HG03460 (cell line): ENCODE measurements around the gene KANSL2.
A peak's percentile ranks its signal among the peaks of the same experiment; 100 is the strongest.
"Not testable (repeated sequence)": the region's sequence is repeated elsewhere in the genome, so short reads cannot be mapped to it uniquely, and the experiment has no call there.

Experiments
- ATAC-seq: cut with Tn5 transposase; IDR thresholded peaks from one replicate; pipeline ENCODE4 v1.9.1; 2021; ENCODE audit not compliant: unreplicated experiment

Gene KANSL2, protein sequence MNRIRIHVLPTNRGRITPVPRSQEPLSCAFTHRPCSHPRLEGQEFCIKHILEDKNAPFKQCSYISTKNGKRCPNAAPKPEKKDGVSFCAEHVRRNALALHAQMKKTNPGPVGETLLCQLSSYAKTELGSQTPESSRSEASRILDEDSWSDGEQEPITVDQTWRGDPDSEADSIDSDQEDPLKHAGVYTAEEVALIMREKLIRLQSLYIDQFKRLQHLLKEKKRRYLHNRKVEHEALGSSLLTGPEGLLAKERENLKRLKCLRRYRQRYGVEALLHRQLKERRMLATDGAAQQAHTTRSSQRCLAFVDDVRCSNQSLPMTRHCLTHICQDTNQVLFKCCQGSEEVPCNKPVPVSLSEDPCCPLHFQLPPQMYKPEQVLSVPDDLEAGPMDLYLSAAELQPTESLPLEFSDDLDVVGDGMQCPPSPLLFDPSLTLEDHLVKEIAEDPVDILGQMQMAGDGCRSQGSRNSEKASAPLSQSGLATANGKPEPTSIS

DNA sequence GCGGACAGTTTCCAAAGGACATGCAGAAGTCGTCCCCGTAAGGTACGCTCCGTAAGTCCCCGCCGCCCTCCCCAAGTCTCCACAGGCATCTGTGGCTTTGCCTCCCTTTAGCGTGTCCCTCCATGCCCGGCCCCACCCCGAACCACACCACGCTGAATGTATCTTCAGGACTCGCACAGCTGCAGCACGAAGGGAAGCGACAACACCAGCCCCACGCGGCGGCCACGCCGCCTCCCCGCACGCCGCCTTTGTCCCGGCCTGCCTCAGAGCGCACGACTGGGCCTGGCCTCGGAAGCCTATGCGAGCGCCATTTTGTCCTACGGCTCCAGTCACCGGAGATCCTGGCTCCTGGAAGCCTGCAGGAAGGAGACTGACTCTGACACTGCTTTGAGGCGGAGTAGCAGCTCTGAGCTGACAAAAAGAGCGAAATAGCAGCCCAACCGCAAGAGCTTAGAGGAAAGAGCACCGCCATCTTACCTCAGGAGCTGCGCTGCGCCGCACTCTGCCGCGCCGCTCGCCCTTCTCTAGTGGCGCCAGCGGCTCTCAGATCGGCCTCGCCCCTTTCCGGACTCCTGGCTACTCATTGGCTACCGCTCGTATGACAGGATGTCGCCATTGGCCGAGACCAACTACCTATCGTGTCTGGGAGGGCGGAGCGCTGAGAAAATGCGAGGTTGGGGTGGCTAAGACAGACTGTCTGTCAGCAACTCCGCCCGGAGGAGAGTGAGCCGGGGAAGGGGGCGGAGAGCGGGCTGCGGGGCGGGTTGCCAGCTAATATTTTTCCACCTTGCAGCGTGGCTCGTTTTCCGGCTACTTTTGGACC is at the start of gene KANSL2:
Gene KANSL2, minus strand, starts transcription at position 529 of the 823 bp plus-strand sequence. CDS start 606 bp downstream, outside the sequence.
- peak; percentile 98 for ATAC-seq

- ATAC-seq, result no peak
Observed at GRCh38 chr12:48728807-48729206, 46.8 kb upstream of the KANSL2 start.

- ATAC-seq, result not testable (repeated sequence)
Observed at GRCh38 chr12:48720737-48721136, 38.7 kb upstream of the KANSL2 start.

DNA sequence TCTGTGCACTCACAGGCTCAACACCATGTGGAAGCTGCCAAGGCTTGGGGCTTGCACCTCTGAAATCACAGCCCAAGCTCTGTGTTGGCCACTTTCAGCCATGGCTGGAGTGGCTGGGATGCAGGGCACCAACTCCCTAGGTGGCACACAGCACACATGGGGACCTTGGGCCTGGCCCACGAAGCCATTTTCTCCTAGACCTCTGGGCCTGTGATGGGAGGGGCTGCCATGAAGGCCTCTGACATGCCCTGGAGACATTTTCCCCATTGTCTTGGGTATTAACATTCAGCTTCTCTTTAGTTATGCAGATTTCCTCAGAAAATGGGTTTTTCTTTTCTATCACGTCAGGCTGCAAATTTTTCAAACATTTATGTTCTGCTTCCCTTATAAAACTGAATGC is 38.1 kb upstream of the KANSL2 start:
- ATAC-seq, result not testable (repeated sequence)

GRCh38 chr12:48719002-48719401 is 37.0 kb upstream of the KANSL2 start:
- not testable (repeated sequence) for ATAC-seq

- ATAC-seq, result no peak
Observed at GRCh38 chr12:48717252-48717695, 35.2 kb upstream of the KANSL2 start.

- ATAC-seq, result peak; percentile 97
Observed at GRCh38 chr12:48716493-48717251, 34.6 kb upstream of the KANSL2 start, which contains the start of gene CCNT1. CCNT1 (minus strand) TSS chr12:48716707; CDS start chr12:48716675, 32 bp downstream.

DNA sequence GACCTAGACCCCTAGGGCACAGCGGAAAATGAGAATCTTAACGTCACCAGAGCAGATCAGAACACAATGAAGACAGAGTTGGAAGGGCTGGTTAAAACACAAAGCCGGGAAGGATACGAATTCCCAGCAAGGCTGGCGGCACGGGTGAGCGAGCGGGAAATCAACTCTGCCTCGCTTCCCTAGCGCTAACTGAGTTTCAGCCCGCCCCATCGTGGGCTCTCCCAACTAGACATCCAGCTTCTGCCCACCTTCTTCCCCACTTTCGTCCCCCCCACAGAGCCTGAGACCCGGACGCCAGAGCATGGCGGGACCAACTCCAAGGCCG is 34.1 kb upstream of the KANSL2 start:
- no peak for ATAC-seq

- ATAC-seq, result no peak
Observed at GRCh38 chr12:48712209-48712608, 30.2 kb upstream of the KANSL2 start.

- not testable (repeated sequence) for ATAC-seq
Observed at GRCh38 chr12:48698822-48699221, 16.8 kb upstream of the KANSL2 start.

DNA sequence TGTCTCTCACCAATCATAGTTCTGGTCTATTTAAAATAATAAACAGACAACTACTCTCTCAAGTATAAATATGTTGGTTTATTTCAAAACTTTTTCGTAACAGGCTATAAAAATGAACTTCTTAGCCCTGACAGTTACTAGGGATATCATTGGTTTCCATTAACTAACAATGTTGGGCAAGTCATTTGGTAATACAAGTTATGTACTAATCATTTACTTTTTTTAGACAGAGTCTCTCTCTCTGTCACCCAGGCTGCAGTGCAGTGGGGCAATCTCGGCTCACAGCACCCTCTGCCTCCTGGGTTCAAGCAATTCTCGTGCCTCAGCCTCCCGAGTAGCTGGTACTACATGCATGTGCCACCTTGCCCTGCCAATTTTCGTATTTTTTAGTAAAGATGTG is 14.6 kb upstream of the KANSL2 start:
- ATAC-seq, result no peak

DNA sequence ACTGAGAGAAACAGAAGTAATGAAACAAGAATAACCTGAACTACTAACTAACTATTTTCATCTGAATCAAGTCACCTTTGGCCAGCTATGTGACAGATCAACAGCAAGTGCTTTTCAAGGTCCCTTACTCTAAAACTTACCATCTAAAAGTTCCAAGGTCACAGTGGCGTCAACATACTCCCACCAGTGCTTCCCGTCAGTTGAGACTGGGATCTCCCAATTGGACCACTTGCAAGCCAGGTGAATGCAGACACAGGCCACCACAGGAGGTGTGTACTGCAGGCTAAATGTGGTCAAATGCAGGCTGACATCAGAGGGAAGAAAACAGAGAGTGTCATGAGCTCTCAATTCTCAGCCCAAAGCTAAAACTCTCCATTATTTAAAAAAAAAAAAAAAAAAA is 13.8 kb upstream of the KANSL2 start:
- ATAC-seq, result no peak

GRCh38 chr12:48694038-48694437 is 12.0 kb upstream of the KANSL2 start:
- no peak for ATAC-seq

DNA sequence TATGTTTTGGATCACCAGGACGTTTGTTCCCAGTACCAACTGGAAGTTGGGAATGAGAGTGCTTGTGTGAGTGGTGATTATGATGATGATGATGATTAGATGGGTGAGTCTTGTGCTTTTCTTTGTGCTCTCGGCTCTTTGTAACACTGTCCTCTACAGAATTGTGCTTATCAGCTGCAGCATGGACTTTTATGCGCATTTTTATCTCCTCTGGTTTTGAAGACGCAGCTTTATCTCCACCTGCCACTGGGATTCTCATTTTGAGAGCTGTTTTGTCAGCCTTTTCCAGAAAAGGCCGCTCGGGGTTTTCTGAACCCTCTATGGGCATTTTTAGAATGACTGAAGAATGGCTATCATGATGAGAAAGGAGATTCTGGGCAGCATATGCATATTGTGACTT is 11.5 kb upstream of the KANSL2 start:
- ATAC-seq, result no peak

DNA sequence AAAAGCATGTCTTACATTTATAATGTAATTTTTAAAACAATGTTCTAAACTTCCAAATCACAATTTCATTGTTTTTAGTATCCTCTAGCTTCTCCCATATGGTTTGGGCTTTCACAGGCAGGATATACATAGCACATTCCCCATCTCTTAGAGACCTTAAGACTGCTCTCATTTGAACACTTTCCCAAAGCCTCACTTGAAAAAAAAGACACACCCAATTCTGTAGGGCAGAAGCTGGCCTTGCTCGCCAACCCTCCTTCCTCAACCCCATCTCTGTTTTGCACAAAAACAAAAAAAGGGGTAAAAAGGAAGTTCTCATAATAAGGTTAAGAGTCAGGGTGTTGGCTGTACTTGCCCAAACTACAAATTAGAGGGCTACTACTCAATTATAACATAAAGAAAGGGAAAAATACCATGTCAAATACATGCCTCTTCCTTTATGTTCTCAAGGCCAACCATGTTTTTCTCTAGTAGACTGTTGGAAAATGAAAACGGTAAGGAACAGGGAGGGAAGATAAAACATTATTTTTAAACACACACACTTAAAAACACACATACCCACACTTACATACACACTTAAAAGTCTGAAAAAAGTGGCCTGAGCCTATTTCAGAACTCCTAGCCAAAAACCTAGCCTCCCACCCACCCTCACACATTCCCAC is 9.9 kb upstream of the KANSL2 start:
- no peak for ATAC-seq

DNA sequence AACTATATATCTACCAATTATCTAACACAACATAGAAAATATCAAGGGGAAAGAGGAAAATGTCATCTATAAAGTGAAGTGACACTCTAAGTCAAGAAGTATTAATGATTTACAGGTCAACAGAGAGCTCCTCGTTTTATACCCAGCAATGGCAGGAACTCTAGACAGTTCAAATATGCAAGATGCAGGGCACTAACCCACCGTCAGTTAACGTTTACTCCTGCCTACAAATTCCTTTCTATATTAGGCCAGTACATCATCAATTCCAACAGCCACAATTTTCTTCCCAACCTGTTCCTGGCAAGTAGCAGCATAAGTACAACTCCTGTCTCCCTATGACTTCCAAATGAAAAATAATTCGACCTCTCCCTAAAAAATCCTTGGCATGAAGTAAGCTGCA is 9.0 kb upstream of the KANSL2 start:
- no peak for ATAC-seq

GRCh38 chr12:48690436-48690835 is 8.4 kb upstream of the KANSL2 start:
- no peak for ATAC-seq

- no peak for ATAC-seq
Observed at GRCh38 chr12:48688836-48689235, 6.8 kb upstream of the KANSL2 start.

GRCh38 chr12:48687592-48687991 is 5.6 kb upstream of the KANSL2 start:
- ATAC-seq, result no peak

DNA sequence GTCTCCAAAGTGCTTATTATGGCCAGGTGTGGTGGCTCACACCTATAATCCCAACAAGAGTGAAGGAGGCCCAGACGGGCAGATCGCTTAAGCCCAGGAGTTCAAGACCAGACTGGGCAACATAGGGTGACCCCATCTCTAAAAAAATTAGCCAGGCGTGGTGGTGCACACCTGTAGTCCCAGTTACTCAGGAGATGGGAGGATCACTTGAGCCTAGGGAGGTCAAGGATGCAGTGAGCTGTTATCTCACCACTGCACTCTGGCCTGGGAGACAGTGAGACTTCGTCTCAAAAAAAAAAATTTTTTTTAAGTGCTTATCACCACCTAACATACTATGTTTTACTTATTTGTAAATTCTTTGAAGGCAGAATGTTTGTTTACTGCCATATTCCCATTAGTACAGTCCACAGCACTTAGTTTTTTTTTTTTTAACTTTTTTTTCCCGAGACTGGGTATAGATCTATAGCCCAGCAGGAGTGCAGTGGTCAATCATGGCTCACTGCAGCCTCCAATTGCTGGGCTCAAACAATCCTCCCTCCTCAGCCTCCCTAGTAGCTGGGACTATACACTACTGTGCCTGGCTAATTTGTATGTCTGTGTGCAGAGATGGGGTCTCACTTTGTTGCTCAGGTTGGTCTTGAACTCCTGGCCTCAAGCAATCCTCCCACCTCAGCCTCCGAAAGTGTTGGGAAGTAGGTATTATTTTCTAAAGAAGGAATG is 4.7 kb upstream of the KANSL2 start:
- no peak for ATAC-seq
